ENCODE data around the gene POU2F3. TPM values are rescaled to one million over a fixed set of nuclear protein-coding genes. Genes with fewer than 3 reads are reported as not detected.

Gene POU2F3
- total RNA-seq, 4 donors from 2014 or later, result not detected

DNA sequence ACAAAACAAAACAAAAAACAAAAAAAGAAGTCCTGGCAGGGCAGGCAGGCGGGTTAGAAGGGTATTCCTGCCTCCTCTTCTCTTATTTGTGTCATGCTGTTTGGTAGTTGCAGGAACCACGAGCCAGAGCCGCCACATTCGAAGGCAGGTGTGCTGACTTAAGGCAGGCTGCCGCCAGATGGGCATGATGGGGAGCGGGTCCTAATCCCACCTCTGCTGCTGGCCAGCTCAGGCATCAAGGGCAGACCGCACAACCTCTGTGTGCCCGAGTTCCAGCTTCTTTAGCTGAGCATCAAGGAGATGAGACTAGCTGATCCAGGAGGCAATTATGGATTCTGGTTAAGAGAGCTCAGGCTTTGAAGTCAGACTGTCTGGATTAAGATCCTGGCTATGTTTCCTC lies 17.0 kb upstream of the POU2F3 start:
- Histone ChIP-seq H3K27me3 (no peaks in the 10 kb centered on the region), H3K9me3 (no peaks in the 10 kb centered on the region), H3K4me1 (peaks cover 28 to 46% of the 10 kb centered on the region in 2 donors), H3K4me3 (no peak overlapping the region), H3K27ac (peak overlapping the region in 2 of 4 donors; percentile 9), H3K36me3 (no peaks in the 10 kb centered on the region)
- no peak for TF ChIP-seq POLR2A (IDR thresholded peaks at IDR 0.05)
- TF ChIP-seq, protein P1, sequence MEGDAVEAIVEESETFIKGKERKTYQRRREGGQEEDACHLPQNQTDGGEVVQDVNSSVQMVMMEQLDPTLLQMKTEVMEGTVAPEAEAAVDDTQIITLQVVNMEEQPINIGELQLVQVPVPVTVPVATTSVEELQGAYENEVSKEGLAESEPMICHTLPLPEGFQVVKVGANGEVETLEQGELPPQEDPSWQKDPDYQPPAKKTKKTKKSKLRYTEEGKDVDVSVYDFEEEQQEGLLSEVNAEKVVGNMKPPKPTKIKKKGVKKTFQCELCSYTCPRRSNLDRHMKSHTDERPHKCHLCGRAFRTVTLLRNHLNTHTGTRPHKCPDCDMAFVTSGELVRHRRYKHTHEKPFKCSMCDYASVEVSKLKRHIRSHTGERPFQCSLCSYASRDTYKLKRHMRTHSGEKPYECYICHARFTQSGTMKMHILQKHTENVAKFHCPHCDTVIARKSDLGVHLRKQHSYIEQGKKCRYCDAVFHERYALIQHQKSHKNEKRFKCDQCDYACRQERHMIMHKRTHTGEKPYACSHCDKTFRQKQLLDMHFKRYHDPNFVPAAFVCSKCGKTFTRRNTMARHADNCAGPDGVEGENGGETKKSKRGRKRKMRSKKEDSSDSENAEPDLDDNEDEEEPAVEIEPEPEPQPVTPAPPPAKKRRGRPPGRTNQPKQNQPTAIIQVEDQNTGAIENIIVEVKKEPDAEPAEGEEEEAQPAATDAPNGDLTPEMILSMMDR (IDR thresholded peaks at IDR 0.05 in 4 of 5, conservative IDR thresholded peaks at IDR 0.05 in 1 of 5), result no peak
- intact Hi-C loops (cut with DNase I; ENCODE audit: low total_unique reads) (no loop called here), in situ Hi-C loops (cut with MboI; ENCODE audit: low sequenced_read_pairs in 4 of 4) (no loop called here)
- no peak for ATAC-seq
- DNase-seq, result no peak

DNA sequence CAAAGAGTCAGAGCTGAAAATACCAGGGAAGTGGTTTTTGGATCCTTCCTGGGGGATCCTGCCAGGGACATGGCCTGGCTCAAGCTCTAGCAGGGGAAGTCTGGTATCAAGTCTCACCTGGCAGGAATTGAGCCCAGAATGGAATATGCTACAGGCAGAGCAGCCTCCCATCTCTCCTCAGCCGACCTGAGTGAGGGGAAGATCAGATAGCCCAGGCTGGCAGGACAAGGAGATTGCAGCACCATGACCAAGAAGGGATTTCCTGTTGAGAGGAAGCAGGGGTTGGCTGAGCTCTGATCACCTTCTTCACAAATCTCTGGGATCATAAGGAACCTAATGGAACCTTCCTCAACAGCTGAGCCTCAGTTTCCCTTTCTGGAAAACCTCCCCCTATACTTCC lies 16.1 kb upstream of the POU2F3 start:
- ATAC-seq, result peak; percentile 73 to 82
- TF ChIP-seq, protein P1 (IDR thresholded peaks at IDR 0.05 in 4 of 5, conservative IDR thresholded peaks at IDR 0.05 in 1 of 5), result no peak
- no peak for TF ChIP-seq POLR2A (IDR thresholded peaks at IDR 0.05)
- Histone ChIP-seq H3K4me1 (peaks cover 28 to 40% of the 10 kb centered on the region in 2 donors), H3K9me3 (no peaks in the 10 kb centered on the region), H3K36me3 (no peaks in the 10 kb centered on the region), H3K27me3 (no peaks in the 10 kb centered on the region), H3K27ac (peak overlapping the region in 2 of 4 donors; percentile 36 to 43), H3K4me3 (no peak overlapping the region)
- intact Hi-C loops (cut with DNase I; ENCODE audit: low total_unique reads) (loop anchor here (2.0 kb wide), 1 partner anchor 13 kb away; the partner anchor contains the start of gene OAF), in situ Hi-C loops (cut with MboI; ENCODE audit: low sequenced_read_pairs in 4 of 4) (no loop called here)
- DNase-seq, result peak; percentile 51 to 77

DNA sequence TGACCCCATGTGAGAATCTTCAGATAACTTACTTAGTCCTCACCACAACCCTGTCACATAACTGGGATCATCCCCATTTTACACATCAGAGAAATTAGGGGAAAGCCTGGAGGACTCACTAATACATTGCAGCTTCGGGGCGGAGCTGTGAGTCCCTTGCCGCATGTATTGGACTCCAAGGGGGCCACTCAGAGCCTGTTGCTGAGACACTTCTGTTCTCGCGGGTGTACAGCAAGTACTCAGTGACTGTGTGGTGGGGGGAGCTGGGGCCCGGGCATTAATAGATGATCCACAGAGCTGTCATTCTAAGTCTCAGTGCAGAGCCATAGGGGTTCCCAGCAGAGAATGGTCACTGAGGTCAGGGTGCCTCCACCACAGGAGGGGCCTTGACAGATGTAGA lies 15.6 kb upstream of the POU2F3 start:
- Histone ChIP-seq H3K27me3 (no peaks in the 10 kb centered on the region), H3K9me3 (no peaks in the 10 kb centered on the region), H3K27ac (peak overlapping the region; percentile 21 to 57 (median 42)), H3K4me3 (no peak overlapping the region), H3K4me1 (peaks cover 27 to 37% of the 10 kb centered on the region in 2 donors), H3K36me3 (no peaks in the 10 kb centered on the region)
- TF ChIP-seq, protein P1 (IDR thresholded peaks at IDR 0.05 in 4 of 5, conservative IDR thresholded peaks at IDR 0.05 in 1 of 5), result no peak
- no peak for TF ChIP-seq POLR2A (IDR thresholded peaks at IDR 0.05)
- intact Hi-C loops (cut with DNase I; ENCODE audit: low total_unique reads), result loop anchor here (2.0 kb wide), 1 partner anchor 14 kb away; the partner anchor contains the start of gene OAF
- no peak for DNase-seq
- in situ Hi-C loops (cut with MboI; ENCODE audit: low sequenced_read_pairs in 4 of 4), result no loop called here
- no peak for ATAC-seq

DNA sequence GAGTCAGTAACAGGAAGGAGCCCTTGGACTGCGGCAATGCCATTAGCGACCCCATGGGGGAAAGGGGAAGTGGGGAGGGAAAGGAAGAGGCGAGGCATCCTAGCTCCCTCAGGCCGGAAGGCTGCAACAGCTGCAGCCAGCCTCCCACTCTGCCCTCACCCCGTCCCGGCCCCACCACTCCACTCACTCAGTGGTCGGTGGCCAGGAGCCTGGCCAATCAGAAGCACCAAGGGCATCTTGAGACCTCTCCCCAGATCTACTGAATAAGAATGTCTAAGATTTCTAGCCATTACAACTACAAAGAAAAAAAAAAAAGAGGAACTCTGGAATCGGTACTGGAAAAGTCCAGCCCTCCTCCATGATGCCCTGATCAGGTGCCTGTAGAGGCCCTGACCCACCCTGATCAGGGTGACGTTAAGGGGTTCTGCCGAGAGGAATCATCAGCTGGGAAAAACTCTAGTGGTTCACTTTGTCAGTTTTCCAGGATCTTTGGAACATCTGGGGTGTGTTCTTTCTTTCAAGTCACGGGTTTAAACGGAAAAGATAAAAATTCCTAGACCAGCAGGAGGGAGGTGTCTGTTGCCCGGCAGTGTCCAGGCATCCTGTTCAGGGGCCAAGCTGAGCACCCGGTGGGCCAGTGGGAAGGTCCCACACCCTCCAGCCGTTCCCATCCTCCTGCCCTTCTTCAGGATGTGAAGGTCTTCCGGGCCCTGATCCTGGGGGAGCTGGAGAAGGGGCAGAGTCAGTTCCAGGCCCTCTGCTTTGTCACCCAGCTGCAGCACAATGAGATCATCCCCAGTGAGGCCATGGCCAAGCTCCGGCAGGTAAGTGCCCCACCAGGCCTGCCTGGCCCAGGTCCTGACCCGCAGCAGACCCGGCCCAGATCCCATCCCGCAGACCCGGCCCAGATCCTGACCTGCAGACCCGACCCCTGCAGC lies 14.7 kb upstream of the POU2F3 start:
- no peaks in the 10 kb centered on the region for H3K36me3 ChIP-seq
- no peaks in the 10 kb centered on the region for H3K9me3 ChIP-seq
- H3K4me3 ChIP-seq, result no peak overlapping the region
- ATAC-seq (peak; percentile 8 to 22), DNase-seq (no peak)
- peak overlapping the region; percentile 21 to 57 (median 42) for H3K27ac ChIP-seq
- no peaks in the 10 kb centered on the region for H3K27me3 ChIP-seq
- TF ChIP-seq, protein P1 (IDR thresholded peaks at IDR 0.05 in 4 of 5, conservative IDR thresholded peaks at IDR 0.05 in 1 of 5), result no peak
- TF ChIP-seq POLR2A (IDR thresholded peaks at IDR 0.05), result no peak
- in situ Hi-C loops (cut with MboI; ENCODE audit: low sequenced_read_pairs in 4 of 4), result loop anchor here (5.0 kb wide), 1 partner anchor 53 kb away; no protein-coding TSS in a partner anchor
- H3K4me1 ChIP-seq, result peaks cover 18 to 30% of the 10 kb centered on the region in 2 donors
- intact Hi-C loops (cut with DNase I; ENCODE audit: low total_unique reads), result loop anchor here (2.0 kb wide), 1 partner anchor 14 kb away; the partner anchor contains the start of gene OAF

All from gastrocnemius medialis (tissue), 4 donors.